NCI-H345 treated with DMSO at 0.1 percent for 48 hours (cell line): Measurements from ENCODE around the gene MUCL3.
"Not testable (repeated sequence)": the region's sequence is repeated elsewhere in the genome, so short reads cannot be mapped to it uniquely, and the experiment has no call there.

Experiments
- DNase-seq: peaks from one replicate; lab custom pipeline; 2025; ENCODE audit not compliant: unreplicated experiment; lab: John Stamatoyannopoulos, UW

MUCL3 gene

GRCh38 chr6:30979141-30979540 lies 38.4 kb downstream of the MUCL3 start:
- DNase-seq: no peak

- DNase-seq: no peak
Observed at GRCh38 chr6:30979690-30980089, 38.9 kb downstream of the MUCL3 start.

GRCh38 chr6:30981942-30982772 lies 41.4 kb downstream of the MUCL3 start:
- no peak for DNase-seq

GRCh38 chr6:30983439-30983838 lies 42.7 kb downstream of the MUCL3 start, which contains the start of gene MUC21:
Gene MUC21, plus strand, starts transcription at chr6:30983718. Its CDS starts 241 bp downstream, at chr6:30983959.
- DNase-seq: no peak

DNA sequence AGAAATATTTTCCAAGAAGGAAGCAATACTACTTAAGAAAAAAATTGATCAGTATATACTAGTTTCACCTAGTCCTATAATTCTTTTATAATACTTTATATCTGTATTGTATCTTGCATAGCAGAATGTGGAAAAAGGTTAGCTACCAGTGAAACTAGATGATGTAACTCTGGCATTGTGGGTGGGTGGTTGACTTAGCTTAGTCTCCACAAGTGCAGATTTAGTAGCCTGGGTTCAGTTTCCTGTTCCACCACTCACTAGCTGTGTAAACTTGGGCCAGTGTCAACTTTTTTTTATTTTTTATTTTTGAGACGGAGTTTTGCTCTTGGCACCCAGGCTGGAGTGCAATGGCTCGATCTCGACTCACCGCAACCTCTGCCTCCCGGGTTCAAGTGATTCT lies 44.7 kb downstream of the MUCL3 start:
- no peak for DNase-seq

- DNase-seq: no peak
Observed at GRCh38 chr6:30987304-30987703, 46.5 kb downstream of the MUCL3 start.

GRCh38 chr6:30988209-30988825 lies 47.5 kb downstream of the MUCL3 start:
- DNase-seq: no peak

GRCh38 chr6:30990422-30991086 lies 49.8 kb downstream of the MUCL3 start:
- DNase-seq: no peak

GRCh38 chr6:30991891-30992290 lies 51.1 kb downstream of the MUCL3 start:
- no peak for DNase-seq

- DNase-seq: no peak
Observed at GRCh38 chr6:30997301-30997700, 56.5 kb downstream of the MUCL3 start.

DNA sequence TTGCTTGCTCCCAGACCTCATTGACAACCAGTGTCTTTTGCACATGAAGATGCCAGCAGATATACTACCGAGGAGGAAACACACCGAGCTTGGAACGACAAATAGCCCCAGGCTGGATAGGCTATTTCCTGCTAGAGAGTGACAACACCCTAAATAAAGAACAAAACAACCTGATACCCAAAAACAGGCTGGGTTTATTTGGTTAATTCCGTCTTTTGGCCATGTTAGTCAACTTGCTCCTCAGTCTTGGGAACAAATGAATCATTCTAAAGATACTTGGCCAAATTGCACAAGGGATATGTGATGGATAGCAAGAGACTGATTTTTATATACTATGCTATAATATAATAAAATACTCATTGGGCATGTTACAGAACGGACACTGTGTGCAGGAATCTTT lies 58.0 kb downstream of the MUCL3 start:
- no peak for DNase-seq

DNA sequence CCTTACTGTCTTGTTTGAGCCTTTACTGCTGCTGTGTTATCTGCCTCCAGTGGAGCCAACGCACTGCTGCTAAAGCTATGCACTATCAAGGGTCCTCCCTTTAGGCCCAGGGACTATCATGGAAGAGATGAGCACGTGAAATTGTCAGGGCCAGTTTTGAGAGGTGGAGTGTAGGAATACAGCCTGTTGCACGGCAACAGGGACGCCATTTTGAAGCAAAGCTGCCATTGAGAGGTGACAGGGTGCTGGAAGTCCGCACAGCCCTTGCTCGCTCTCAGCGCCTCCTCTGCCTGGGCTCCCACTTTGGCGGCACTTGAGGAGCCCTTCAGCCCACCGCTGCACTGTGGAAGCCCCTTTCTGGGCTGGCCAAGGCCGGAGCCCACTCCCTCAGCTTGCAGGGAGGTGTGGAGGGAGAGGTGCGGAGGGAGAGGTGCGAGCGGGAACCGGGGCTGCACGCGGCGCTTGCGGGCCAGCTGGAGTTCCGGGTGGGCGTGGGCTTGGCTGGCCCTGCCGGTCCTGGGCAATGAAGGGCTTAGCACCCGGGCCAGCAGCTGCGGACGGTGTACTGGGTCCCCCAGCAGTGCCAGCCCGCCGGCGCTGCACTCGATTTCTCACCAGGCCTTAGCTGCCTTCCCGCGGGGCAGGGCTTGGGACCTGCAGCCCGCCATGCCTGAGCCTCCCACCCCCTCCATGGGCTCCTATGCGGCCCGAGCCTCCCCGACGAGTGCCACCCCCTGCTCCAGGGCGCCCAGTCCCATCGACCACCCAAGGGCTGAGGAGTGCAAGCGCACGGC lies 59.5 kb downstream of the MUCL3 start:
- DNase-seq: not testable (repeated sequence)

DNA sequence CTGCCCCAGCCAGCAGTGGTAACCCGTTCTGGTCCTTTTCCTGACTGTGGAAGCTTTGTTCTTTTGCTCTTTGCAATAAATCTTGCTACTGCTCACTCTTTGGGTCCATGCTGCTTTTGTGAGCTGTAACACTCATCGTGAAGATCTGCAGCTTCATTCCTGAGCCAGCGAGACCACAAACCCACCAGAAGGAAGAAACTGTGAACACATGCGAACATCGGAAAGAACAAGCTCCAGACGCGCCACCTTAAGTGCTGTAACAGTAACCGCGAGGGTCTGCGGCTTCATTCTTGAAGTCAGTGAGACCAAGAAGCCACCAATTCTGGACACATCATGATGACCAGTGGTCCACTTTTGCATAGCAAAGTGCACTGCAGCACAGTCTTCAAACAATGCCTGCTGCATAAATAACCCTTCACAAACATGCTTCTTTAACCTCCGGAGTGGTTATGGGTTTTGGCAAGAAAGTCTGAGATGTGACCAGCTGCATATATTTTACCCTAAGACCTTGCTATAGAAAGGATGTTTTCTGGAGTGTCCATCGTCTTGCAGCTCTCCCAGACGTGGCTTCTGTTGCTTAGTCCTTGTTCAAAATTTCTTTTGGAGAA lies 60.6 kb downstream of the MUCL3 start:
- no peak for DNase-seq

DNA sequence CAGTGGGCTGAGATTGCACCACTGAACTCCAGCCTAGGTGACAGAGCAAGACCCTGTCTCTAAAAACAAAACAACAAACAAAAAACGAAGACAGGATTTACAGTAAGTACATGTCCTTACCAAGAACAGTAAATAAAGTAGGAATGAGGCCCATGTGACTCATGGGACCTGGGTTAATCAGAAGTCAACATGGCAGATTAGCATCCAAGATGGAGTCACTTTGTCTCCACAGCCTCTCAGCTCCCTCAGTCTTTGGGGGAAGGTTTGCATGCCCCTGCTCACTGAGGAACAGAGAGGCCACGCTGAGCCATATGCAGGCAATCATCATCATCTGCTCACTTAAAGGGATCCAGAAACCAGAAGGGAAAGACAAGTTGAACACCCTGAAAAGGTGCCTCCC lies 61.7 kb downstream of the MUCL3 start:
- DNase-seq: no peak
